LHCN-M2 (cell line): Measurements from ENCODE around the gene SOS1. TPM values are rescaled to one million over a fixed set of nuclear protein-coding genes. Genes with fewer than 3 reads are reported as not detected.

Source experiments
- DNase-seq: peaks from one replicate; pipeline ENCODE4 v3.0.0-alpha.2; 2012; ENCODE audit warnings: low read depth
- total RNA-seq: library from RNA; depleted of rRNA; stranded (reverse); fragments of >200 nt; gene quantifications from 2 replicates; pipeline ENCODE4 v1.2.3, GENCODE V29; 2014; rRNA removed

The SOS1 gene
- total RNA-seq, 1 experiment from 2014 or later: 16.8 TPM

DNA sequence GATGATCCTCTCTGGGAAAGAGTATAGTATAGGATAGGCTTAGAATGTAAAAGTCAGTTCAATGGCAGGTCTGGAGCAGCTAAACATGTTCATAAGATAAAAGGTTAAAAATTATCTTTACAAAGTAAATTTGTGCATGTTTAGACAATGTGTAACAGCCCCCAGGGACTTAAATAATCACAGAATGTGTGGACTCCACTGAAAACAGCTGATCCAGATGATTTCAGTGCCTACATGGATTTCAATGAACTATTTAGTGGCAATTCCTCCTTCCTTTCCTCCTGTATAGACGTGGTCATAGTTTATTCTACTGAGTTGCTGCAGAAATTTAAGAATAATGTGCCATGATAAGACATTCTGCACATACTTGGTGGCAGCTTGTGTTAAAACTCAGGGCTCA, 188.3 kb downstream of the SOS1 start:
- no peak for DNase-seq

Other genes starting within 250 kb of the SOS1 start
- gene DHX57, start 245.1 kb downstream of the SOS1 start, total RNA-seq: 15.1 and 16.4 TPM in 2 replicates
- 17.8 and 22.0 TPM in 2 replicates for gene MORN2, start 245.1 kb downstream of the SOS1 start, total RNA-seq
- gene ARHGEF33, start 231.2 kb downstream of the SOS1 start, total RNA-seq: 0.06 and 0.57 TPM in 2 replicates
- 0.19 TPM in 1 of 2 replicates, not detected in the other for gene CDKL4, start 122.9 kb upstream of the SOS1 start, total RNA-seq